GM12878 (cell line): ENCODE results near the gene ADSS1. TPM values are rescaled to one million over a fixed set of nuclear protein-coding genes. Genes with fewer than 3 reads are reported as not detected.

Experiments used
- BACH1 ChIP-seq: fragments of 450-650 bp; IDR thresholded peaks from 2 replicates; pipeline ENCODE4 v1.6.1; 2017; ENCODE audit warnings: mild to moderate bottlenecking, borderline replicate concordance
- BHLHE40 ChIP-seq, 2 experiments: fragments of 450-650 bp in 1 of 2; IDR thresholded peaks; 2 replicates each; pipeline ENCODE4 v1.6.1; 2011 to 2017; ENCODE audit warnings: low read depth in 2 of 2, borderline replicate concordance in 1 of 2, improper control_type of control experiment in 1 of 2, low read length in 1 of 2, mild to moderate bottlenecking in 1 of 2
- BRCA1 ChIP-seq: IDR thresholded peaks from 2 replicates; pipeline ENCODE4 v1.6.1; 2011; ENCODE audit warnings: low read depth, low read length, improper control_type of control experiment
- CHD2 ChIP-seq: IDR thresholded peaks from 2 replicates; pipeline ENCODE4 v1.6.1; 2011; ENCODE audit warnings: low read depth, low read length, improper control_type of control experiment, borderline replicate concordance
- CHD4 ChIP-seq: fragments of 200-600 bp; sonication (generic); IDR thresholded peaks from 2 replicates; pipeline ENCODE4 v1.6.1; 2016; ENCODE audit warnings: mild to moderate bottlenecking
- CREM ChIP-seq: IDR thresholded peaks from 2 replicates; pipeline ENCODE4 v1.6.1; 2014; ENCODE audit warnings: antibody characterized with exemption, low read depth
- EED ChIP-seq: sonication (generic); IDR thresholded peaks from 2 replicates; pipeline ENCODE4 v1.6.1; 2016; ENCODE audit warnings: antibody characterized with exemption, low read depth
- EP300 ChIP-seq, 2 experiments: fragments of 150-350 bp in 1 of 2; IDR thresholded peaks; 2 replicates each; pipeline ENCODE4 v1.6.1; 2011 to 2012; ENCODE audit warnings: low read depth in 2 of 2, low read length in 2 of 2, borderline replicate concordance in 1 of 2, improper control_type of control experiment in 1 of 2, inconsistent platforms in 1 of 2; ENCODE audit not compliant: control insufficient read depth in 1 of 2
- FOXK2 ChIP-seq: fragments of 450-650 bp; IDR thresholded peaks from 2 replicates; pipeline ENCODE4 v1.6.1; 2017; ENCODE audit warnings: mild to moderate bottlenecking, moderate library complexity
- MLLT1 ChIP-seq: fragments of 450-650 bp; IDR thresholded peaks from 2 replicates; pipeline ENCODE4 v1.6.1; 2016; ENCODE audit warnings: mild to moderate bottlenecking
- MTA3 ChIP-seq: IDR thresholded peaks from 2 replicates; pipeline ENCODE4 v1.6.1; 2012; ENCODE audit warnings: low read length, inconsistent platforms, borderline replicate concordance
- NBN ChIP-seq: fragments of 450-650 bp; IDR thresholded peaks from 2 replicates; pipeline ENCODE4 v1.6.1; 2016
- NFIC ChIP-seq: IDR thresholded peaks from 2 replicates; pipeline ENCODE4 v1.6.1; 2012; ENCODE audit warnings: low read depth, mild to moderate bottlenecking, inconsistent platforms, low read length, moderate library complexity
- NFYA ChIP-seq: IDR thresholded peaks from 2 replicates; pipeline ENCODE4 v1.6.1; 2011; ENCODE audit warnings: low read depth, mild to moderate bottlenecking, low read length, improper control_type of control experiment, borderline replicate concordance
- NKRF ChIP-seq: fragments of 450-650 bp; conservative IDR thresholded peaks from 2 replicates; pipeline ENCODE4 v1.6.1; 2017; ENCODE audit warnings: mild to moderate bottlenecking, moderate library complexity
- NR2C1 ChIP-seq: fragments of 450-650 bp; IDR thresholded peaks from 2 replicates; pipeline ENCODE4 v1.6.1; 2017; ENCODE audit warnings: antibody characterized with exemption, mild to moderate bottlenecking, moderate library complexity
- PAX5 ChIP-seq: IDR thresholded peaks from 2 replicates; pipeline ENCODE4 v1.6.1; 2011; ENCODE audit warnings: low read depth, low read length, borderline replicate concordance
- RUNX3 ChIP-seq: IDR thresholded peaks from 2 replicates; pipeline ENCODE4 v1.6.1; 2012; ENCODE audit warnings: low read length, inconsistent platforms
- TBL1XR1 ChIP-seq: IDR thresholded peaks from 2 replicates; pipeline ENCODE4 v1.6.1; 2012; ENCODE audit warnings: low read depth, low read length, improper control_type of control experiment
- WRNIP1 ChIP-seq: IDR thresholded peaks from 2 replicates; pipeline ENCODE4 v1.6.1; 2011; ENCODE audit warnings: low read depth, low read length, improper control_type of control experiment, borderline replicate concordance
- ZBED1 ChIP-seq: IDR thresholded peaks from 2 replicates; pipeline ENCODE4 v1.6.1; 2016; ENCODE audit warnings: borderline replicate concordance
- ZZZ3 ChIP-seq: IDR thresholded peaks from 2 replicates; pipeline ENCODE4 v1.6.1; 2011; ENCODE audit warnings: low read depth; ENCODE audit not compliant: control insufficient read depth, insufficient read length
- polyA plus RNA-seq, 11 experiments: library from polyadenylated mRNA; depleted of rRNA in 4 of 11; unstranded in 6 of 11; stranded (reverse) in 5 of 11; fragments of >200 nt; fragmentation: Nextera tagmentation in 4 of 11; fragmentation: Illumina TruSeq in 1 of 11; extraction: Ambion mirVana in 4 of 11; extraction: Trizol in 1 of 11; gene quantifications; 1 replicate in 1 of 11; 2 replicates in 10 of 11; pipeline versions ENCODE4 v1.2.1 to v1.2.3, GENCODE V29; 2011 to 2016; ENCODE audit warnings: inconsistent platforms in 2 of 11, missing spikeins in 2 of 11, low read depth in 1 of 11
- total RNA-seq, 4 experiments: library from RNA; depleted of rRNA in 3 of 4; stranded (reverse); fragments of >200 nt in 3 of 4; fragmentation: Illumina TruSeq in 1 of 4; extraction: Trizol in 1 of 4; gene quantifications; 2 replicates each; pipeline versions ENCODE4 v1.2.1 to v1.2.3, GENCODE V29; 2013 to 2021
- TF ChIP-seq, protein P1 (sequence below): IDR thresholded peaks from 2 replicates; pipeline ENCODE4 v1.6.1; 2011; ENCODE audit warnings: borderline replicate concordance, low read depth, mild to moderate bottlenecking, moderate library complexity, mixed read lengths, low read length; ENCODE audit not compliant: insufficient read depth; ENCODE audit errors: extremely low read length
- TF ChIP-seq, protein P2 (sequence below): fragments of 450-650 bp; IDR thresholded peaks from 2 replicates; pipeline ENCODE4 v1.6.1; 2017; ENCODE audit warnings: antibody characterized with exemption, mild to moderate bottlenecking, moderate library complexity

The ADSS1 gene
- total and polyA plus RNA-seq, 10 of the 15 experiments (the other 5 are each of a cell fraction or from before 2014, with no cell fraction given) = 0.11 to 0.45 (median 0.28) TPM; not detected in 5

- TF ChIP-seq BRCA1 (no peak), PAX5 (no peak), CHD2 (no peak), ZBED1 (no peak), NFYA (no peak), MLLT1 (0 out of 2 replicates have a peak, but pooled peaks have one; percentile 41), WRNIP1 (no peak), RUNX3 (peak; percentile 4; the same call in 1 of the 2 replicates), NR2C1 (no peak), NKRF (no peak), FOXK2 (no peak), BHLHE40 (IDR thresholded peaks at IDR 0.05; ENCODE audit: borderline replicate concordance in 1 of 2, low read depth in 2 of 2, low read length in 1 of 2) (peak; percentile 53 to 88; a peak in 3 of 4 replicates), BACH1 (peak; percentile 98), TBL1XR1 (no peak), CREM (no peak), MTA3 (0 out of 2 replicates have a peak, but pooled peaks have one; percentile 42), EP300 (IDR thresholded peaks at IDR 0.05; ENCODE audit: borderline replicate concordance in 1 of 2, control insufficient read depth in 1 of 2, low read depth in 2 of 2, low read length in 2 of 2) (no peak), EED (peak; percentile 67), NBN (peak; percentile 86; the same call in 1 of the 2 replicates), CHD4 (no peak), ZZZ3 (no peak), NFIC (no peak)
- TF ChIP-seq, protein P1, sequence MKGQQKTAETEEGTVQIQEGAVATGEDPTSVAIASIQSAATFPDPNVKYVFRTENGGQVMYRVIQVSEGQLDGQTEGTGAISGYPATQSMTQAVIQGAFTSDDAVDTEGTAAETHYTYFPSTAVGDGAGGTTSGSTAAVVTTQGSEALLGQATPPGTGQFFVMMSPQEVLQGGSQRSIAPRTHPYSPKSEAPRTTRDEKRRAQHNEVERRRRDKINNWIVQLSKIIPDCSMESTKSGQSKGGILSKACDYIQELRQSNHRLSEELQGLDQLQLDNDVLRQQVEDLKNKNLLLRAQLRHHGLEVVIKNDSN = no peak
- TF ChIP-seq, protein P2, sequence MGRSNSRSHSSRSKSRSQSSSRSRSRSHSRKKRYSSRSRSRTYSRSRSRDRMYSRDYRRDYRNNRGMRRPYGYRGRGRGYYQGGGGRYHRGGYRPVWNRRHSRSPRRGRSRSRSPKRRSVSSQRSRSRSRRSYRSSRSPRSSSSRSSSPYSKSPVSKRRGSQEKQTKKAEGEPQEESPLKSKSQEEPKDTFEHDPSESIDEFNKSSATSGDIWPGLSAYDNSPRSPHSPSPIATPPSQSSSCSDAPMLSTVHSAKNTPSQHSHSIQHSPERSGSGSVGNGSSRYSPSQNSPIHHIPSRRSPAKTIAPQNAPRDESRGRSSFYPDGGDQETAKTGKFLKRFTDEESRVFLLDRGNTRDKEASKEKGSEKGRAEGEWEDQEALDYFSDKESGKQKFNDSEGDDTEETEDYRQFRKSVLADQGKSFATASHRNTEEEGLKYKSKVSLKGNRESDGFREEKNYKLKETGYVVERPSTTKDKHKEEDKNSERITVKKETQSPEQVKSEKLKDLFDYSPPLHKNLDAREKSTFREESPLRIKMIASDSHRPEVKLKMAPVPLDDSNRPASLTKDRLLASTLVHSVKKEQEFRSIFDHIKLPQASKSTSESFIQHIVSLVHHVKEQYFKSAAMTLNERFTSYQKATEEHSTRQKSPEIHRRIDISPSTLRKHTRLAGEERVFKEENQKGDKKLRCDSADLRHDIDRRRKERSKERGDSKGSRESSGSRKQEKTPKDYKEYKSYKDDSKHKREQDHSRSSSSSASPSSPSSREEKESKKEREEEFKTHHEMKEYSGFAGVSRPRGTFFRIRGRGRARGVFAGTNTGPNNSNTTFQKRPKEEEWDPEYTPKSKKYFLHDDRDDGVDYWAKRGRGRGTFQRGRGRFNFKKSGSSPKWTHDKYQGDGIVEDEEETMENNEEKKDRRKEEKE = no peak
Measured at GRCh38 chr14:104677512-104678332, 46.3 kb upstream of the ADSS1 start (continued).
